Body of pancreas (tissue), 4 donors: ENCODE results near the gene LSMEM2.

Experiments
- CTCF ChIP-seq, 7 experiments: fragments of 450-650 bp in 4 of 7; fragments of 200-600 bp in 3 of 7; sonication (generic) in 3 of 7; IDR thresholded peaks; one replicate each; pipeline ENCODE4 v1.5.1; 2016 to 2019; ENCODE audit warnings: antibody characterized with exemption in 7 of 7
- POLR2A ChIP-seq, 3 donors: fragments of 450-650 bp; IDR thresholded peaks; one replicate each; pipeline ENCODE4 v1.6.1; 2016; ENCODE audit warnings: antibody characterized with exemption in 3 of 3, mild to moderate bottlenecking in 2 of 3

- TF ChIP-seq CTCF (IDR thresholded peaks at IDR 0.05) (no peak), POLR2A (IDR thresholded peaks at IDR 0.05) (no peak)
These were observed 9.6 kb downstream of the LSMEM2 start for GRCh38 chr3:50288387-50289007.
